ENCODE results near the gene MAP3K5.

Gene MAP3K5

DNA sequence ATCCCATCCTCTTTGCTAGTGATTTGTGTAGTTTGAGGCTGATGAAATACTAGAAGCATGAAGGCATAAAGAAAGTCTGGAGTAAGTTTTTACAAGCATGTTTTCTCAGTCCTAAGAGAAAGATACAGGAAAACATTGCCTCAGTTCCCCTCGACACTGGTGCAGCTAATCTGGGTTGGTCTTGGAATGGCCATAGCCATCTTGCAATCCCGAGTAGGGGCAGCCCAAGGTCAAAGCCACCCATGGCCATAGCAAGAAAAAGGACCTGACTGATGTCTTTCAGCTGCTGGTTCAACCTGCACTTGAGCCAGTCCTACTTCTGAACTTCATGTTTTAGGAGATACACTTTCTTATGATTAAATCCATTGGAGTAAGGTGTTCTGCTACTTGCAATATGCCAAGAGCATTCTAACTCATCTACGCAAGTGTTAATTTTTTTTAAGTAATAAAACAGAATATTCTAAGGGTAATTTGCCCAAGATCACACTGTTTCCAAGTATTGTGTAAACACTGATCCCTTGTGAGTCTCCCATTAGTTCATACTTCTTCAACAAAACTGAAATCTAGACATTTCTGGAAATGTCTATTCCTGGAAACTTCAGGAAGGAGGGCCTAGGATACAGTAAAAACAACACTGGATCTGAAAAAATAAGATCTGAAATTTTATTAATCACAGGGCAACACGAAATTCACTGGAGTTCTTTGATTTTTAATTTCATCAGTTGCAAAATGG lies 108.9 kb downstream of the MAP3K5 start:
- DNase-seq (ENCODE audit: low read depth): no peak

DNA sequence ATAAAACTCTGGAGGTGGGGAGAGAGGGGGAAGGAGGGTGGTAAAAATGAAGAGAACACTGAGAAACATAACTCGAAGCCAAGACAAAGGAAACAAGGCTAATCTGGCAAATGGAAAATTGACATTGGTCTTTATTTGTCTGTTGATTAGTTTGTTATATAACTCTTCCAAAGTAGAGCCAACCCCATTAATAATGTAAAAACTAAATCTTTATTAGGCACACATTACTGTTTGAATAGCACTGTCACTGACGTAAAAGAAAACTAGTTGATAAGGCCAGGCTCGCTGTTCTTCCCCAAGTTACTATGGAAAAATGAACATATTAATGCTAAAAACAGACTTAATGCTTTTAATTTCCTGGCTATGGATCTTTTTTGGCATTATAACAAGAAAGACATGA lies 110.0 kb downstream of the MAP3K5 start:
- no peak for DNase-seq (ENCODE audit: low read depth)

GRCh38 chr6:136677822-136678221 lies 114.5 kb downstream of the MAP3K5 start:
- DNase-seq (ENCODE audit: low read depth): no peak

- DNase-seq (ENCODE audit: low read depth): no peak
These were observed 114.9 kb downstream of the MAP3K5 start for GRCh38 chr6:136677344-136677743.

- DNase-seq (ENCODE audit: low read depth): no peak
These were observed 116.2 kb downstream of the MAP3K5 start for GRCh38 chr6:136676075-136676474.

GRCh38 chr6:136673571-136673970 lies 118.7 kb downstream of the MAP3K5 start:
- no peak for DNase-seq (ENCODE audit: low read depth)

DNA sequence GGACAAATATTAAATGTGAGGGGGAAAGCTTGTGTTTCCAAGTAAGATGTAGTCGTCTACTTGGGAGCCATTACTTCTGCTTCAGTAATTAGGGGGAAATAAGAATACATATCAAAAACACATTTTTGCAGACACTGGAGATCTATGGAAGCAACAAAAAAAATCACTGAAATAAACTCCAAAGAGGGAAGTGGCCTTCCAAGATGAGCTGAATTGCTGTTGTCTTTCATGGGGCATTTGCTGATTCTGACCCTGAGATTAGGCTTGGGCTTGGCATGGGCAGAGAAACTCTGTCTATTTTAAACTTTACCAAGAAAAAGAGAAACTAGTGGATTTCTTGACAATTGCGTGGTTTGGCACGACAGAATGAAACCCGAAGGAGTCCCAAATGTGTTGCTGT lies 120.1 kb downstream of the MAP3K5 start:
- DNase-seq (ENCODE audit: low read depth): no peak

- DNase-seq (ENCODE audit: low read depth): peak; percentile 88
These were observed 123.0 kb downstream of the MAP3K5 start for GRCh38 chr6:136669299-136669699.

GRCh38 chr6:136668571-136668970 lies 123.7 kb downstream of the MAP3K5 start:
- DNase-seq (ENCODE audit: low read depth): no peak

- no peak for DNase-seq (ENCODE audit: low read depth)
These were observed 126.2 kb downstream of the MAP3K5 start for GRCh38 chr6:136666041-136666440.

GRCh38 chr6:136662347-136663237 lies 129.7 kb downstream of the MAP3K5 start:
- DNase-seq (ENCODE audit: low read depth): no peak

DNA sequence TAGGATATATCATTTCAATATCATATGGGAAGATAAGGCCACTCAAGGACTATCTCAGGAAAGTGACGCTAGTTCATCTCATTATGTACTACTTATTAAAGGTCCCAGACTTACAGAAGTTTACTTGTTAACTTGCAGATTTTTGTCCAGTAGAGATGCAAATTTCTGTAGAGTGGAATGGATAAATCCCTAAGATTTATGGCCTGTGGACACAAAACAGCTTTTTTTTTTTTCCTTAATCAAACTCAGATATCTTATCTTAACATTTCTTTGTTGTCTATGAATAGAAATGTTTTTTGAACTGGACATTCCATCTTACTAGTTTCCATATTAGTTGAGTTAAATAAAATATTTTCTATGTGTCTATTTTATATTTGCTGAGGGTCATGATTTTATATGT lies 131.6 kb downstream of the MAP3K5 start:
- no peak for DNase-seq (ENCODE audit: low read depth)

DNA sequence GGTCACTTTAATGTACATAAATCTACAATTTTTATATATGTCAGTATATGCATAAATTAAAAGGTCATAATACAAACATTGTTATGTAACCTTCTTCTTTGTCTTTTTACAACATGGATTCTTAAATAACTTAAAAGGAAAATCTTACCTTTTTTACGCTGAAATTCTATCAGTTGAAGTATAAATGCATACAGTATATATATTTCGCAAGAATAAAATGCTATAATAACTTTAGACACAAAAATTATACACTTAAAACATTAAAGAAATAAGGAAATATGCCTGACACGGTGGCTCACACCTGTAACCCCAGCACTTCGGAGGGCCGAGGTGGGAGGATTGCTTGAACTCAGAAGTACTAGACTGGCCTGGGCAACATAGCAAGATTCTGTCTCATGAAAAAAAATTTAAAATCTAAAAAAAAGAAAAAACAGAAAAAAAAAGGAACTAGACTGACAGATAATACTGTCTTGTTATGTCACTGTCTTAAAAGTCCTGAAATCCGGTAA lies 132.2 kb downstream of the MAP3K5 start:
- DNase-seq (ENCODE audit: low read depth): no peak

DNA sequence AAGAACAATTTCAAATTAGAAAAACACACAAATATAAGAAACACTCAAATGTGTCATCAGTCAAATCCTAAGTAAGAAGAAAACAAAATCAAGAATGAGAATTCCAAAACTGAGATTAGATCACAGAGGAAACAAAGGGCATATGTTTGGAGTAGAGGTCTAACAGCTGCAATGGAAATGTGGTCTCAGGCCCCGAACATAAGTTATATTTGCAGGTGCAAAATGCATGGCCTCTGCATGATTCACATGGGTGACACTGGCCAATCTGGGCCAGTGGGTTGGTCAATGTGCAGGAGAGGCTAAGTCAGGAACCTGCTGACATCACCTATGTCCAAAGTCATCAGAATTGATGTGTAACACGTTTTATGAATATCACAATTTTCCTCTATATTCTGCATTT lies 133.6 kb downstream of the MAP3K5 start:
- DNase-seq (ENCODE audit: low read depth): no peak

- no peak for DNase-seq (ENCODE audit: low read depth)
These were observed 134.6 kb downstream of the MAP3K5 start for GRCh38 chr6:136657666-136658065.

- DNase-seq (ENCODE audit: low read depth): no peak
These were observed 136.2 kb downstream of the MAP3K5 start for GRCh38 chr6:136656121-136656520.

DNA sequence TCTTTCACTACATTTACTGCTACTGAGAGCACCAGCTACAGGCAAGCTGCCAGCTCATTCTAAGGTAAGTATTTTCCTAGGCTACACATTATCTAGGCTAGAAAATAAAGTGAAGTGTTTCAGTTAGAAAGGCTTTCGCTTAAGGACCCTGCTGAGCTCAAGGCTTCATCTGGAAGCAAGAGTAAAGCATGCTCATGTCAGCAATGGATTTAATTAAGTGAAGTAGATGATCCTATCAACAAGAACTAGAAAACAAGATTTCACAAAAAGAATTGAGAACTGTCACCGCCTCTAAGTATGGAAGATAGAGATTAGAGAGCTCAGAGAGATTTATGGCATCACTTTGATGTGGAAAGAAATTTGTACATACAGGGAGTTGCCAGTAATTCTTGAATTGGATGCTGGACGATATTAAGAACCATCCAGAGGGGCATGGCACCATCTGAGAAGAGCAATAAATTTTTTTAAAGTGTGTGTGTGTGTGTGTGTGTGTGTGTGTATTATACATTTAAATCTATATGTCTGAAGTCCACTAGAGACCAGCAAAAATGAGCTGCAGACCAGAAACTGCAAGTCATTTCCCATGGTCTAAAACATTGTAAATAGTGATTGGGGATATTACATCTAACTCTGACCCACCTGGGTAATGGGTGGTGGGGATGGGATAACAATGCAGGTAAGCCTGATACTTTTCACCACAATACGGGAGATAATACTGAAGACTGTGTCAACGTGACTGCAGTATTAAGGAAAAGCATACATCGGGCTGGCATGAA lies 136.8 kb downstream of the MAP3K5 start:
- DNase-seq (ENCODE audit: low read depth): no peak

DNA sequence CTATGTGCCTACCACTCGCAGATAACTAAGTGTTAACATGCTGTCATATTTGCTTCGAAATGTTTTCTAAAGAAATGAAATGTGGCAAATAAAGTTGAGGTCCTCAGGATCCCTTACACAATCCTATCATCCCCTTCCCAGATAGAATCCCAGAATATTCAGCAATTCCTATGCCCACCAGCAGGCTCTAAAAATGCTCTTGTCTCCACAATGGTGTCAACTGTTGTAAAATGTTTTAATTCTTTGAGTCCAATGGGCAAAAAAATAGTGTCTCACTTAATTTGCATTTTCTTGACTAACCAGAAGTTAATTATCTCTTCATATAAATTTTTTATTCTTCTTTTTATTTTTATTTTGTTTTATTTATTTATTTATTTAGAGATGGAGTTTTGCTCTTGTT lies 138.2 kb downstream of the MAP3K5 start:
- no peak for DNase-seq (ENCODE audit: low read depth)

DNA sequence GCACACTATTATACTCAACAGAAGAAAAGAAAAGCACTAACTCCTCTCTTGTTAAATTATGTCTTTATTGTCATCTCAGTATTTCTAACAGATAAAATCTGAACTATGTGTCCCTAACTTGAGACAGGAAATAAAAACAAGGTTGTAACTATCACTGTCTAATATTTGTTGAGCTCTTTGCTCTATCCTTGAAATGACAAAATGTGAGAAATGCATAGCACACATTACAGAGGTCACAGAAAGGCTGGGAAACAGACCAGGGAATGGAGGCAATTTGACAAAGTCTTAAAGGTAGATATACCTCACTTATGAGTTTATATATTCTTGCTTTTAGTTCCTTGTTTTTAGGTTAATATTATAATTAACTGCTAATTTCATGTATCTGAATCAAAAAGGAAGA lies 139.6 kb downstream of the MAP3K5 start:
- no peak for DNase-seq (ENCODE audit: low read depth)

DNA sequence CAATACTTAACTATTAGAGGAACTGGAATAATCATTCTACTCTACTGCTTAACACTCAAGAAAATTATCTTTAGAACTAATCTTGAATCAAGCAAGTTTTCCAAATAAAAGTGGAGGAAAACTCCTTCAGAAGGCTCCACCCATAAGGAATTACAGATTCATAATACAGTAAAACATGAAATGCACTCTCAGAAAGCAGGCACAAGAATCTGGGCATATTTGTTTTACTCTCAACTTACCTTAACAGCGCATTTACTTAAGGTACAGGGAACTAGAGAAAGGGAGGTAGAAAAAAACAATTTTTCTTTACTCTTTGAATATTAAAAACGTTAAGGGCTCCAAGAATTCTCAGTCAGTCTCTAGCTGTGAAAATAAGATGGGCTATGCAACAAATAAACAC lies 140.3 kb downstream of the MAP3K5 start:
- no peak for DNase-seq (ENCODE audit: low read depth)

- peak; percentile 57 for DNase-seq (ENCODE audit: low read depth)
These were observed 144.9 kb downstream of the MAP3K5 start for GRCh38 chr6:136647363-136647852.

- DNase-seq (ENCODE audit: low read depth): peak; percentile 26
These were observed 145.9 kb downstream of the MAP3K5 start for GRCh38 chr6:136646377-136646776.

All from stromal cell of bone marrow (primary cell).